HEK293T (cell line): ENCODE measurements around the gene NUDT19.

Experiments used
- ARNT ChIP-seq: fragments of 450-650 bp; IDR thresholded peaks from 2 replicates; pipeline ENCODE4 v1.6.1; 2017; ENCODE audit warnings: mild to moderate bottlenecking
- CTBP1 ChIP-seq: fragments of 450-650 bp; IDR thresholded peaks from 2 replicates; pipeline ENCODE4 v1.6.1; 2016; ENCODE audit warnings: borderline replicate concordance
- FOXM1 ChIP-seq: fragments of 450-650 bp; IDR thresholded peaks from 2 replicates; pipeline ENCODE4 v1.6.1; 2017; ENCODE audit warnings: mild to moderate bottlenecking, borderline replicate concordance
- HDGF ChIP-seq: fragments of 450-650 bp; IDR thresholded peaks from 2 replicates; pipeline ENCODE4 v1.6.1; 2017; ENCODE audit warnings: antibody characterized with exemption, borderline replicate concordance
- NFRKB ChIP-seq: fragments of 450-650 bp; IDR thresholded peaks from 2 replicates; pipeline ENCODE4 v1.6.1; 2016; ENCODE audit warnings: mild to moderate bottlenecking, moderate library complexity
- TF ChIP-seq, protein P1 (sequence below): fragments of 450-650 bp; IDR thresholded peaks from 2 replicates; pipeline ENCODE4 v1.6.1; 2016

DNA sequence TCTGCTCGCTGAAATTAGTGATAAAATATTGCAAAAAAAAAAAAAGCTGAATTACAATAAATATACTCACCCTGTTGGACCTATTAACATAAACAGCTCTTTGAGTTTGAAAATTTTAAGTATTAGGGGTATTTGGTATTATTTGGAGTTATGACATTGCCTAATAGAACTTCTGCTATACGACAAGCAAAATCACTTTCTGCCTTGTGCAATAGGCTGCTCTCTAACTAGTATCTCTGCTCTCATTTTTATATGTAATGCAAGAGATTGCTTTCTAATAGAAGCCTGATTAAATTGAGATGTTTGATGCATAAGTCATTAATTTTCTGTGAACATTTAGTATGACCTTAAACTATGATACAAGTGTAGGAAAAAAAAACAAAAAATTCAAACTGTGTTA is 10.6 kb upstream of the NUDT19 start:
- TF ChIP-seq NFRKB (no peak), HDGF (no peak), FOXM1 (no peak), CTBP1 (no peak), ARNT (no peak)
- TF ChIP-seq, protein P1, sequence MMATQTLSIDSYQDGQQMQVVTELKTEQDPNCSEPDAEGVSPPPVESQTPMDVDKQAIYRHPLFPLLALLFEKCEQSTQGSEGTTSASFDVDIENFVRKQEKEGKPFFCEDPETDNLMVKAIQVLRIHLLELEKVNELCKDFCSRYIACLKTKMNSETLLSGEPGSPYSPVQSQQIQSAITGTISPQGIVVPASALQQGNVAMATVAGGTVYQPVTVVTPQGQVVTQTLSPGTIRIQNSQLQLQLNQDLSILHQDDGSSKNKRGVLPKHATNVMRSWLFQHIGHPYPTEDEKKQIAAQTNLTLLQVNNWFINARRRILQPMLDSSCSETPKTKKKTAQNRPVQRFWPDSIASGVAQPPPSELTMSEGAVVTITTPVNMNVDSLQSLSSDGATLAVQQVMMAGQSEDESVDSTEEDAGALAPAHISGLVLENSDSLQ = no peak
